OCI-LY1 (cell line): ENCODE measurements around the gene OTUB1.

Source experiments
- H2AFZ ChIP-seq: fragments of 200-600 bp; sonication (generic), shearing (Covaris generic); 2 replicates; pipeline ENCODE4 v1.6.0; 2014; ENCODE audit warnings: antibody characterized with exemption, mild to moderate bottlenecking, low read length
- H3F3A ChIP-seq: fragments of 200-600 bp; sonication (generic), shearing (Covaris generic); 2 replicates; pipeline ENCODE4 v1.6.0; 2014; ENCODE audit warnings: mild to moderate bottlenecking, antibody characterized with exemption, low read length, moderate library complexity; ENCODE audit not compliant: insufficient read depth
- H3K27ac ChIP-seq: fragments of 200-600 bp; sonication (generic); 2 replicates; pipeline ENCODE4 v1.5.1; 2014; ENCODE audit warnings: low read length, mixed run types, mild to moderate bottlenecking, low read depth; ENCODE audit not compliant: poor library complexity, severe bottlenecking
- H3K27me3 ChIP-seq: fragments of 200-600 bp; sonication (generic); 2 replicates; pipeline ENCODE4 v1.6.0; 2014; ENCODE audit warnings: antibody characterized with exemption, mild to moderate bottlenecking, low read length, moderate library complexity; ENCODE audit not compliant: insufficient read depth
- H3K36me3 ChIP-seq: fragments of 200-600 bp; sonication (generic); 2 replicates; pipeline ENCODE4 v1.6.1; 2014; ENCODE audit warnings: mild to moderate bottlenecking, antibody characterized with exemption, low read length, moderate library complexity, mixed read lengths; ENCODE audit not compliant: insufficient read depth
- H3K4me1 ChIP-seq: fragments of 200-600 bp; sonication (generic); 2 replicates; pipeline ENCODE4 v1.5.1; 2014; ENCODE audit warnings: mild to moderate bottlenecking, low read length, moderate library complexity; ENCODE audit not compliant: insufficient read depth, severe bottlenecking
- H3K4me2 ChIP-seq: fragments of 200-600 bp; sonication (generic), shearing (Covaris generic); 2 replicates; pipeline ENCODE4 v1.6.1; 2014; ENCODE audit warnings: low read length
- H3K4me3 ChIP-seq: fragments of 200-600 bp; sonication (generic); 2 replicates; pipeline ENCODE4 v1.5.1; 2014; ENCODE audit warnings: low read length, low read depth, mild to moderate bottlenecking, mixed read lengths; ENCODE audit not compliant: poor library complexity, severe bottlenecking
- H3K79me2 ChIP-seq: fragments of 200-600 bp; shearing (Covaris generic); 2 replicates; pipeline ENCODE4 v1.6.1; 2016; ENCODE audit warnings: mixed run types, low read length, mixed read lengths; ENCODE audit not compliant: insufficient read depth
- H3K9ac ChIP-seq: fragments of 200-600 bp; sonication (generic), shearing (Covaris generic); 2 replicates; pipeline ENCODE4 v1.6.1; 2014; ENCODE audit warnings: mild to moderate bottlenecking, low read length, mixed read lengths
- H3K9me2 ChIP-seq: fragments of 200-600 bp; sonication (generic), shearing (Covaris generic); 2 replicates; pipeline ENCODE4 v1.6.1; 2014; ENCODE audit warnings: low read depth, mild to moderate bottlenecking, low read length, mixed read lengths
- H3K9me3 ChIP-seq: fragments of 200-600 bp; shearing (Covaris generic); 2 replicates; pipeline ENCODE4 v1.6.1; 2014; ENCODE audit warnings: low read length, mixed read lengths
- H4K20me1 ChIP-seq: fragments of 200-600 bp; sonication (generic), shearing (Covaris generic); 2 replicates; pipeline ENCODE4 v1.6.0; 2016; ENCODE audit warnings: mild to moderate bottlenecking, low read length; ENCODE audit not compliant: insufficient read depth
- CTCF ChIP-seq: fragments of 200-600 bp; sonication (generic), shearing (Covaris generic); IDR thresholded peaks from 2 replicates; pipeline ENCODE4 v1.5.1; 2017; ENCODE audit warnings: mild to moderate bottlenecking, antibody characterized with exemption, low read length, moderate library complexity, mixed read lengths
- EZH2 ChIP-seq: fragments of 200-600 bp; sonication (generic), shearing (Covaris generic); IDR thresholded peaks from 2 replicates; pipeline ENCODE4 v1.8.0; 2017; ENCODE audit warnings: borderline replicate concordance, mixed run types, mild to moderate bottlenecking, antibody characterized with exemption, low read length, moderate library complexity, mixed read lengths

OTUB1 gene

GRCh38 chr11:63938479-63939396 lies 47.5 kb upstream of the OTUB1 start, which contains the start of gene NAA40:
NAA40 (plus strand) TSS chr11:63939002; CDS start chr11:63939097, 95 bp downstream.
- Histone ChIP-seq H4K20me1 (no peaks in the 10 kb centered on the region), H3F3A (no peaks in the 10 kb centered on the region), H3K36me3 (peaks cover 14% of the 10 kb centered on the region; the same call in 1 of the 2 replicates), H2AFZ (peak within 1 kb of the TSS; percentile 88), H3K4me3 (peak within 1 kb of the TSS; percentile 96), H3K9me2 (no peaks in the 10 kb centered on the region), H3K4me1 (peaks cover 29% of the 10 kb centered on the region), H3K4me2 (peak within 1 kb of the TSS; percentile 100), H3K9me3 (no peaks in the 10 kb centered on the region), H3K9ac (peak within 1 kb of the TSS; percentile 95), H3K27ac (peak within 1 kb of the TSS; percentile 75), H3K79me2 (peaks cover 19% of the 10 kb centered on the region), H3K27me3 (no peaks in the 10 kb centered on the region)
- TF ChIP-seq EZH2 (no peak), CTCF (no peak)

- TF ChIP-seq EZH2 (no peak), CTCF (no peak)
- Histone ChIP-seq H3K9me2 (no peaks in the 10 kb centered on the region), H3K27ac (peak overlapping the region; percentile 65), H3K36me3 (peaks cover 18% of the 10 kb centered on the region; the same call in 1 of the 2 replicates), H3K4me2 (peak overlapping the region; percentile 89), H3K79me2 (peaks cover 23% of the 10 kb centered on the region), H3K9me3 (no peaks in the 10 kb centered on the region), H3K4me1 (peaks cover 29% of the 10 kb centered on the region), H3K27me3 (no peaks in the 10 kb centered on the region), H3F3A (no peaks in the 10 kb centered on the region), H3K9ac (peak overlapping the region; percentile 95), H3K4me3 (peak overlapping the region; percentile 96), H2AFZ (no peak overlapping the region), H4K20me1 (no peaks in the 10 kb centered on the region)
These were observed 46.8 kb upstream of the OTUB1 start for GRCh38 chr11:63939397-63939891.

GRCh38 chr11:63940786-63941185 lies 45.5 kb upstream of the OTUB1 start:
- H3F3A ChIP-seq = no peaks in the 10 kb centered on the region
- peaks cover 37% of the 10 kb centered on the region for H3K4me1 ChIP-seq
- peak overlapping the region; percentile 89 for H3K4me2 ChIP-seq
- H3K36me3 ChIP-seq = peaks cover 18% of the 10 kb centered on the region; the same call in 1 of the 2 replicates
- peak overlapping the region; percentile 95; the same call in 1 of the 2 replicates for H3K9ac ChIP-seq
- no peaks in the 10 kb centered on the region for H3K9me2 ChIP-seq
- peak overlapping the region; percentile 65 for H3K27ac ChIP-seq
- H3K4me3 ChIP-seq = peak overlapping the region; percentile 96
- H3K79me2 ChIP-seq = peaks cover 23% of the 10 kb centered on the region
- no peaks in the 10 kb centered on the region for H3K9me3 ChIP-seq
- no peaks in the 10 kb centered on the region for H3K27me3 ChIP-seq
- no peak overlapping the region for H2AFZ ChIP-seq
- no peaks in the 10 kb centered on the region for H4K20me1 ChIP-seq
- no peak for TF ChIP-seq CTCF
- no peak for TF ChIP-seq EZH2
